Hepatocyte (in vitro differentiated cells): ENCODE measurements around the gene RNFT2.

Source experiments
- CTCF ChIP-seq: fragments of 200-600 bp; sonication (generic); IDR thresholded peaks from 2 replicates; pipeline ENCODE4 v1.5.1; 2016; ENCODE audit warnings: antibody characterized with exemption, mild to moderate bottlenecking; ENCODE audit not compliant: poor library complexity
- EZH2phosphoT487 ChIP-seq: fragments of 200-600 bp; sonication (generic); IDR thresholded peaks from one replicate; pipeline ENCODE4 v1.6.1; 2018; ENCODE audit warnings: antibody characterized with exemption, mild to moderate bottlenecking, low read depth, moderate library complexity; ENCODE audit not compliant: unreplicated experiment, severe bottlenecking

- TF ChIP-seq CTCF (no peak), EZH2phosphoT487 (no peak)
Measured at GRCh38 chr12:116859079-116859478, 121.0 kb downstream of the RNFT2 start.
